ENCODE results near the gene NDUFS8. TPM values are rescaled to one million over a fixed set of nuclear protein-coding genes. Genes with fewer than 3 reads are reported as not detected.

NDUFS8 gene
- total and polyA plus RNA-seq, 2 of the 13 experiments (the other 11 are each of a cell fraction or from before 2014, with no cell fraction given) = 96.7 to 158 TPM

DNA sequence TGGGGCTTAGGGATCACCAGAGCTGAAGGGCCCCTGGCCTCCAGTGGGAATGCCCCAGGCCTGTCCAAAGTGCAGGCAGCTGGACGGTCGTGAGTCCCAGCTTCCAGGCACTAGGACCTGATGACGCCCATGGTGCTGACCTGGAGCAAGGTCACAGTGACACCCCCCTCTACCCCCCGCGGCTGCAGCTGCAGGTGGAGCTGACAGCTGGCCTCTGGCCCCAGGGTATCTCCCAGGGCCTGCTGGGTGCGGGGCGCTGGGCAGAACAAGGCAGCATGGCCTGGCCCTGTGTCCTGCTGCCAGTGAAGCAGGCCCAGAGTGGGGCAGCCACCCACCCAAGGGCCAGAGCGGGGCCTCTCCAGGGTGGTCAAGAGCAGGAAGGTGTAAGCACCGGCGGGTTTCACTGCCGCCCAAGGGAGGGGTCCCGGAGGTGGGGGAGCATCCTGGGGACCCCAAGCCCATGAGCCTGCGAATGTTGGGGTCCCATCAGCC, 7.8 kb downstream of the NDUFS8 start (continued):
- TF ChIP-seq, protein P1, sequence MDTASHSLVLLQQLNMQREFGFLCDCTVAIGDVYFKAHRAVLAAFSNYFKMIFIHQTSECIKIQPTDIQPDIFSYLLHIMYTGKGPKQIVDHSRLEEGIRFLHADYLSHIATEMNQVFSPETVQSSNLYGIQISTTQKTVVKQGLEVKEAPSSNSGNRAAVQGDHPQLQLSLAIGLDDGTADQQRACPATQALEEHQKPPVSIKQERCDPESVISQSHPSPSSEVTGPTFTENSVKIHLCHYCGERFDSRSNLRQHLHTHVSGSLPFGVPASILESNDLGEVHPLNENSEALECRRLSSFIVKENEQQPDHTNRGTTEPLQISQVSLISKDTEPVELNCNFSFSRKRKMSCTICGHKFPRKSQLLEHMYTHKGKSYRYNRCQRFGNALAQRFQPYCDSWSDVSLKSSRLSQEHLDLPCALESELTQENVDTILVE (CRISPR knock-in tag; IDR thresholded peaks at IDR 0.05) = peak; percentile 73; the same call in 1 of the 2 replicates
- no peak for TF ChIP-seq PHB2 (IDR thresholded peaks at IDR 0.05; ENCODE audit: partially characterized antibody)
- TF ChIP-seq, protein P2, sequence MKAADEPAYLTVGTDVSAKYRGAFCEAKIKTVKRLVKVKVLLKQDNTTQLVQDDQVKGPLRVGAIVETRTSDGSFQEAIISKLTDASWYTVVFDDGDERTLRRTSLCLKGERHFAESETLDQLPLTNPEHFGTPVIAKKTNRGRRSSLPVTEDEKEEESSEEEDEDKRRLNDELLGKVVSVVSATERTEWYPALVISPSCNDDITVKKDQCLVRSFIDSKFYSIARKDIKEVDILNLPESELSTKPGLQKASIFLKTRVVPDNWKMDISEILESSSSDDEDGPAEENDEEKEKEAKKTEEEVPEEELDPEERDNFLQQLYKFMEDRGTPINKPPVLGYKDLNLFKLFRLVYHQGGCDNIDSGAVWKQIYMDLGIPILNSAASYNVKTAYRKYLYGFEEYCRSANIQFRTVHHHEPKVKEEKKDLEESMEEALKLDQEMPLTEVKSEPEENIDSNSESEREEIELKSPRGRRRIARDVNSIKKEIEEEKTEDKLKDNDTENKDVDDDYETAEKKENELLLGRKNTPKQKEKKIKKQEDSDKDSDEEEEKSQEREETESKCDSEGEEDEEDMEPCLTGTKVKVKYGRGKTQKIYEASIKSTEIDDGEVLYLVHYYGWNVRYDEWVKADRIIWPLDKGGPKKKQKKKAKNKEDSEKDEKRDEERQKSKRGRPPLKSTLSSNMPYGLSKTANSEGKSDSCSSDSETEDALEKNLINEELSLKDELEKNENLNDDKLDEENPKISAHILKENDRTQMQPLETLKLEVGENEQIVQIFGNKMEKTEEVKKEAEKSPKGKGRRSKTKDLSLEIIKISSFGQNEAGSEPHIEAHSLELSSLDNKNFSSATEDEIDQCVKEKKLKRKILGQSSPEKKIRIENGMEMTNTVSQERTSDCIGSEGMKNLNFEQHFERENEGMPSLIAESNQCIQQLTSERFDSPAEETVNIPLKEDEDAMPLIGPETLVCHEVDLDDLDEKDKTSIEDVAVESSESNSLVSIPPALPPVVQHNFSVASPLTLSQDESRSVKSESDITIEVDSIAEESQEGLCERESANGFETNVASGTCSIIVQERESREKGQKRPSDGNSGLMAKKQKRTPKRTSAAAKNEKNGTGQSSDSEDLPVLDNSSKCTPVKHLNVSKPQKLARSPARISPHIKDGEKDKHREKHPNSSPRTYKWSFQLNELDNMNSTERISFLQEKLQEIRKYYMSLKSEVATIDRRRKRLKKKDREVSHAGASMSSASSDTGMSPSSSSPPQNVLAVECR (CRISPR knock-in tag; IDR thresholded peaks at IDR 0.05; ENCODE audit: borderline replicate concordance) = peak; percentile 99
- peak; percentile 69; the same call in 1 of the 2 replicates for TF ChIP-seq ZNF160 (CRISPR knock-in tag; IDR thresholded peaks at IDR 0.05)
- peak; percentile 92 for TF ChIP-seq ZNF605 (CRISPR knock-in tag; IDR thresholded peaks at IDR 0.05)
- no peak; the same call in 1 of the 2 replicates for TF ChIP-seq ZNF841 (CRISPR knock-in tag; IDR thresholded peaks at IDR 0.05; ENCODE audit: borderline replicate concordance)
- peak; percentile 74 for TF ChIP-seq RCOR2 (CRISPR knock-in tag; IDR thresholded peaks at IDR 0.05)
- TF ChIP-seq KAT2B (IDR thresholded peaks at IDR 0.05; ENCODE audit: borderline replicate concordance, low read depth, low read length) = no peak
- no peak for TF ChIP-seq SSRP1 (CRISPR knock-in tag; IDR thresholded peaks at IDR 0.05)
- TF ChIP-seq, protein P3, sequence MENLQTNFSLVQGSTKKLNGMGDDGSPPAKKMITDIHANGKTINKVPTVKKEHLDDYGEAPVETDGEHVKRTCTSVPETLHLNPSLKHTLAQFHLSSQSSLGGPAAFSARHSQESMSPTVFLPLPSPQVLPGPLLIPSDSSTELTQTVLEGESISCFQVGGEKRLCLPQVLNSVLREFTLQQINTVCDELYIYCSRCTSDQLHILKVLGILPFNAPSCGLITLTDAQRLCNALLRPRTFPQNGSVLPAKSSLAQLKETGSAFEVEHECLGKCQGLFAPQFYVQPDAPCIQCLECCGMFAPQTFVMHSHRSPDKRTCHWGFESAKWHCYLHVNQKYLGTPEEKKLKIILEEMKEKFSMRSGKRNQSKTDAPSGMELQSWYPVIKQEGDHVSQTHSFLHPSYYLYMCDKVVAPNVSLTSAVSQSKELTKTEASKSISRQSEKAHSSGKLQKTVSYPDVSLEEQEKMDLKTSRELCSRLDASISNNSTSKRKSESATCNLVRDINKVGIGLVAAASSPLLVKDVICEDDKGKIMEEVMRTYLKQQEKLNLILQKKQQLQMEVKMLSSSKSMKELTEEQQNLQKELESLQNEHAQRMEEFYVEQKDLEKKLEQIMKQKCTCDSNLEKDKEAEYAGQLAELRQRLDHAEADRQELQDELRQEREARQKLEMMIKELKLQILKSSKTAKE (CRISPR knock-in tag; IDR thresholded peaks at IDR 0.05; ENCODE audit: borderline replicate concordance) = peak; percentile 95
- TF ChIP-seq MYNN (CRISPR knock-in tag; IDR thresholded peaks at IDR 0.05; ENCODE audit: low read depth) = no peak
- peak; percentile 66; the same call in 1 of the 2 replicates for TF ChIP-seq ZNF766 (CRISPR knock-in tag; IDR thresholded peaks at IDR 0.05; ENCODE audit: borderline replicate concordance)
- TF ChIP-seq HCFC1 (IDR thresholded peaks at IDR 0.05; ENCODE audit: low read depth, low read length) = no peak
- TF ChIP-seq ZNF660 (CRISPR knock-in tag; IDR thresholded peaks at IDR 0.05; ENCODE audit: borderline replicate concordance, low read depth) = peak; percentile 43; the same call in 1 of the 2 replicates
- no peak; the same call in 1 of the 2 replicates for TF ChIP-seq KMT2B (CRISPR knock-in tag; IDR thresholded peaks at IDR 0.05)
- peak; percentile 90 for TF ChIP-seq ZMAT3 (CRISPR knock-in tag; conservative IDR thresholded peaks at IDR 0.05)
- peak; percentile 89 for TF ChIP-seq ZNF780A (CRISPR knock-in tag; IDR thresholded peaks at IDR 0.05)
- no peak for TF ChIP-seq ZNF30 (CRISPR knock-in tag; IDR thresholded peaks at IDR 0.05)
- TF ChIP-seq ZBTB42 (CRISPR knock-in tag; IDR thresholded peaks at IDR 0.05) = peak; percentile 96; the same call in 1 of the 2 replicates
- TF ChIP-seq, protein P4, sequence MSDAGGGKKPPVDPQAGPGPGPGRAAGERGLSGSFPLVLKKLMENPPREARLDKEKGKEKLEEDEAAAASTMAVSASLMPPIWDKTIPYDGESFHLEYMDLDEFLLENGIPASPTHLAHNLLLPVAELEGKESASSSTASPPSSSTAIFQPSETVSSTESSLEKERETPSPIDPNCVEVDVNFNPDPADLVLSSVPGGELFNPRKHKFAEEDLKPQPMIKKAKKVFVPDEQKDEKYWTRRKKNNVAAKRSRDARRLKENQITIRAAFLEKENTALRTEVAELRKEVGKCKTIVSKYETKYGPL (CRISPR knock-in tag; IDR thresholded peaks at IDR 0.05) = no peak
- TF ChIP-seq GATA4 (IDR thresholded peaks at IDR 0.05; ENCODE audit: borderline replicate concordance, low read depth) = no peak; the same call in 1 of the 2 replicates
- peak; percentile 99 for TF ChIP-seq HDAC1 (CRISPR knock-in tag; IDR thresholded peaks at IDR 0.05)
